Measurements from ENCODE around the gene CREB5.
"Not testable (repeated sequence)": the region's sequence is repeated elsewhere in the genome, so short reads cannot be mapped to it uniquely, and the experiment has no call there.

Gene CREB5

DNA sequence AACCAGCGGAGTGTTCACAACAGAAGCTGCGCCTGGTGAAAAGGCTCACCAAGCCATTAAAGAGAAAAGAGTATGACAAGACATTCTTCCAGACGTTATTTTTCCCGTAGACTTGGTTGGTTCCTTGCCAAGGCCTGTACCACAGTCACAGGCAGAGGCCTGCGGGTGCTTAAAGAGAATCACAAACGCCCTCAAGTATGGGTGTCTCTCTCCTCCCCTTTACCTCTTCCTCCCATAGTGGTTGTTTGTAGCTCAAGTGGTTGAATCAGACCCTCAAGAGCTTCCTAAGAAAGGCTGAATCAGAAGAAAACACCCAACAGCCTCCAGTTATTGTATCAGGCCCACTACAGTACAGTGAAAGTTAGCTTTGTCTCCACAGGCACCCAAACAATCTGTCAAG lies 169.0 kb downstream of the CREB5 start:
- DNase-seq, result no peak
- in situ Hi-C loops (cut with HindIII; ENCODE audit: low pct_ligation_motif_present, low pct_unique_long_range_greater_than_20kb, low sequenced_read_pairs), result no loop called here

- in situ Hi-C loops (cut with HindIII; ENCODE audit: low pct_ligation_motif_present, low pct_unique_long_range_greater_than_20kb, low sequenced_read_pairs), result no loop called here
- DNase-seq, result no peak
Observed at GRCh38 chr7:28582226-28582625, 169.9 kb downstream of the CREB5 start.

DNA sequence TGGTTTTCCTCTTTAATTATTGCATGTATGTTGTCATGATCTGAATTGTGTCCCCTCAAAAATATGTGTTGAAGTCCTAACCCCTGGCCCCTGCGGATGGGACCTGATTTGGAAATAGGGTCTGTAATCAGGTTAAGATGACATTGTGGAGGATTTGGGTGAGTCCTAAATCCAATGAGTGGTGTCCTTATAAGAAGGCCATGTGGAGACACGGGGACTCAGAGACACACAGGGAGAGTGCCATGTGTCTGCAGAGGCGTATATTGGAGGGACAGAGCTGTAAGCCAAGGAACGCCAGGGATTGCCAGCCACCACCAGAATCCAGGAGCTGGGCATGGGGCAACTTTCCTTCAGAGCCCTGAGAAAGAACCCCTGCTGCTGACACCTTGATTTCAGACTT lies 171.9 kb downstream of the CREB5 start:
- in situ Hi-C loops (cut with HindIII; ENCODE audit: low pct_ligation_motif_present, low pct_unique_long_range_greater_than_20kb, low sequenced_read_pairs), result no loop called here
- DNase-seq, result no peak

GRCh38 chr7:28586736-28587135 lies 174.4 kb downstream of the CREB5 start:
- DNase-seq, result no peak
- in situ Hi-C loops (cut with HindIII; ENCODE audit: low pct_ligation_motif_present, low pct_unique_long_range_greater_than_20kb, low sequenced_read_pairs), result no loop called here

GRCh38 chr7:28587211-28587610 lies 174.9 kb downstream of the CREB5 start:
- in situ Hi-C loops (cut with HindIII; ENCODE audit: low pct_ligation_motif_present, low pct_unique_long_range_greater_than_20kb, low sequenced_read_pairs), result no loop called here
- peak; percentile 71 for DNase-seq

- DNase-seq, result no peak
- in situ Hi-C loops (cut with HindIII; ENCODE audit: low pct_ligation_motif_present, low pct_unique_long_range_greater_than_20kb, low sequenced_read_pairs), result no loop called here
Observed at GRCh38 chr7:28588602-28589001, 176.3 kb downstream of the CREB5 start.

- no peak for DNase-seq
- in situ Hi-C loops (cut with HindIII; ENCODE audit: low pct_ligation_motif_present, low pct_unique_long_range_greater_than_20kb, low sequenced_read_pairs), result no loop called here
Observed at GRCh38 chr7:28591041-28591674, 178.8 kb downstream of the CREB5 start.

DNA sequence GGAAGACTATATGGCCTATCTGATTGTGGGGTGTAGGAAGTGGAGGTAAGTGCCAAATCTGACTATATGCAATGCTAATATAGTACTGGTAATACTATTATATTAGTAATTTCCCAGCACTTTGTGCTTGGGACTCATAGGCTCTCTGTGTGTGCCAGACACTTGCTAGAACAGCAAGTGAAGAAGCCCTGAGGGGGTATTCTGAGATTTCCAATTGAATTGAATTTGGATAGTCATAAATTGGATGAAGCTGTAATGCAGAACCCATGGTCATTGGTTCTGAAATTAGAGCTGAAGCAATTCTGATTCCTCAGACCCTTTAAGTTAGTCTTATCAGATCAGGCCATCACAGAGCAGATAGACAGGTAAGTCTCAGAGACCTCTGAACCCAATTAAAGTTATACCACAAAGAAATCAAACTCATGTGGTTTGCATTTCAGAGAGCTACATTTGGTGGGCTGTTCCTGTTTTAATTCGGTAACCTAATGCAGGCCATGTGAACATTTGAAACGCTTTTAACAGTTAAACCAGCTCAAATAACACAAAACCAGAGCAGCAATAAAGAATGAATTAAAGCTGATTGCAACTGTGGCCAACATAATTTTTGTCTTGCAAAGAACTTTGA lies 179.5 kb downstream of the CREB5 start:
- in situ Hi-C loops (cut with HindIII; ENCODE audit: low pct_ligation_motif_present, low pct_unique_long_range_greater_than_20kb, low sequenced_read_pairs), result no loop called here
- no peak for DNase-seq

- in situ Hi-C loops (cut with HindIII; ENCODE audit: low pct_ligation_motif_present, low pct_unique_long_range_greater_than_20kb, low sequenced_read_pairs), result no loop called here
- DNase-seq, result no peak
Observed at GRCh38 chr7:28592861-28593260, 180.5 kb downstream of the CREB5 start.

DNA sequence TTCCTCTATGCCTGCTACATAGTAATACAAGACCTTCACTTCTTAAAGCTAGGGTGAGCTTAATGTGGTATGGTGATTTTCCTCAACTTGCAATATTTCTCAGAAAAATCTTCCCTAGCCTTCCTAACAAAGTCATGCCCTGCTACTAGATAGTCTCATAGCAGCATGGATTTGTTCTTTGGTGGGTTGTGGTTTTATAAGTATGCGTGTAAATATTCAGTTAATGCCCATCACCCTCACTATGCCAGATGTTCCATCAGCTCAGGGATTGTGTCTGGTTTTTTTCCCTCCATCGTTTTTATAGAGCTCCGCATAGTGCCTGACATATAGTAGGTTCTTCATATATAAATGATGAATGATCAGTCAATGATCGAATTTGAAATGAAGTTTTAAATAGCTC lies 182.8 kb downstream of the CREB5 start:
- in situ Hi-C loops (cut with HindIII; ENCODE audit: low pct_ligation_motif_present, low pct_unique_long_range_greater_than_20kb, low sequenced_read_pairs), result no loop called here
- DNase-seq, result no peak

DNA sequence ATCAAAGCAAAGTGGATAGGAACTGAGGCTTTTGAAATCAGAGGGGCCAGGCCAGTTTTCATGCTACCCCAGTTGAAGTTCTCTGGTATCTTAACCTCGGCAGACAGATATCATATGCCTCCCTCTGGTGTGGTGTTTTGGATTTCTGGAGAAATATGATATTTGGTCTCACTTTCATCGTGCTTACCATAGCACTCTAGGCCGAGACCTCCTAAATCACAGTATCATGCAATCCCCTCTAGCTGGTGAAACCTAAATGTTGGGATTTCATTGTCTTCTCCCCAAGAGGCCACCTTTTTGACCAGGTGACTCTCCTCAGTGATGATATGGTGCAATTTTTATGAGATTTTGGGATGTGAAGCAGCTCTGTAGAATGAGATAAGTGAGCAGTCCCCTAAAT lies 183.5 kb downstream of the CREB5 start:
- in situ Hi-C loops (cut with HindIII; ENCODE audit: low pct_ligation_motif_present, low pct_unique_long_range_greater_than_20kb, low sequenced_read_pairs), result no loop called here
- DNase-seq, result no peak

- no peak for DNase-seq
- in situ Hi-C loops (cut with HindIII; ENCODE audit: low pct_ligation_motif_present, low pct_unique_long_range_greater_than_20kb, low sequenced_read_pairs), result no loop called here
Observed at GRCh38 chr7:28596245-28596935, 184.1 kb downstream of the CREB5 start.

- DNase-seq, result no peak
- in situ Hi-C loops (cut with HindIII; ENCODE audit: low pct_ligation_motif_present, low pct_unique_long_range_greater_than_20kb, low sequenced_read_pairs), result no loop called here
Observed at GRCh38 chr7:28597284-28597683, 185.0 kb downstream of the CREB5 start.

- in situ Hi-C loops (cut with HindIII; ENCODE audit: low pct_ligation_motif_present, low pct_unique_long_range_greater_than_20kb, low sequenced_read_pairs); DNase-seq: not testable (repeated sequence)
Observed at GRCh38 chr7:28598037-28598436, 185.7 kb downstream of the CREB5 start.

- in situ Hi-C loops (cut with HindIII; ENCODE audit: low pct_ligation_motif_present, low pct_unique_long_range_greater_than_20kb, low sequenced_read_pairs), result no loop called here
- no peak for DNase-seq
Observed at GRCh38 chr7:28598586-28598985, 186.3 kb downstream of the CREB5 start.

DNA sequence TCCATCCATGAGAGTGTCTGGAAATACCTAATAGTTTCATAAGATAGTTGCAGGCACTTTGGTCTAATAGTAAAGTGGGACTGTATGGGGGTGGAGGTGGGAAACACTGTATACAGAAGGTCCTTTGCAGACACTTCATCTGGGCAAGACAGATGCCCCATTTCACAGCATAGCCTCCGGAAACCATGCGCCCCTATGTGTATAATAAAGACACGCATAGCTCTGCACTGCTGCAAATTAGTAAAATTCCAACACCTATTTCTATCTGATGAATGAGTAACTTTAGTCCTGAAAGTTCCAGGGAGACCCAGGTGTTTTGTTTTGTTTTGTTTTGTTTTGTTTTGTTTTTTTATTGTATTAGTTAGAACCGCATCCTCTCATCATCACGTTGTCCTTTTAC lies 187.1 kb downstream of the CREB5 start:
- DNase-seq, result no peak
- in situ Hi-C loops (cut with HindIII; ENCODE audit: low pct_ligation_motif_present, low pct_unique_long_range_greater_than_20kb, low sequenced_read_pairs), result no loop called here

- in situ Hi-C loops (cut with HindIII; ENCODE audit: low pct_ligation_motif_present, low pct_unique_long_range_greater_than_20kb, low sequenced_read_pairs), result no loop called here
- DNase-seq, result no peak
Observed at GRCh38 chr7:28602282-28602681, 190.0 kb downstream of the CREB5 start.

DNA sequence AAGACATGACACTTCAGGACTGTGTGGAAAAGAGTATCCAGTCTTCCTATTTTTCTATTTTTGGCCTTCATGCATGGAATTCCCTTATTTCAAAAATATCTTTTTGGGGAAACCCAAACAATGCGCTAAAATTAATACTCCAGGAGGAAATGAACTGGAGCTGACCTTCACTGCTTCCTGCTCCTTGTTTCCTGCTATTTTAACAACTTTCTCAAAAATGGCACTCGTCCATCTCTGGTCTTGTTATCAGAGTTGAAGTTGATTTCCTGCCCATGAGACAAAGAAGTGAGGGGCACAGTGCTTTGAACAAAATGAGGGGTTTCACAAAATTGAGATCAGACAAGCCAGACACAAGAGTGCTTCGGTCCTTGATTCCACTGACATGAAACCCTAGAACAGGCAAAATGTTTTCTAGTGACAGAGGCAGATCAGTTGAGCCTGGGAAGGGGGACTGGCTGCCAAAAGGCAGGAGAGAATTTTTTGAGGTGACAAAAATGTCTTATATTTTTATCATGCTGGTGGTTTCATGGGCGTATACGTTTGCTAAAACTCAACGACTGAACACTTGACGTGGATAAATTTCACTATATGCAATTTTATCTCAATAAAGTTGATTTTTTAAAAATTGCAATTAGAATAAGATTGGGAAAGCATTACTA lies 193.2 kb downstream of the CREB5 start:
- in situ Hi-C loops (cut with HindIII; ENCODE audit: low pct_ligation_motif_present, low pct_unique_long_range_greater_than_20kb, low sequenced_read_pairs), result no loop called here
- no peak for DNase-seq

- in situ Hi-C loops (cut with HindIII; ENCODE audit: low pct_ligation_motif_present, low pct_unique_long_range_greater_than_20kb, low sequenced_read_pairs), result no loop called here
- no peak for DNase-seq
Observed at GRCh38 chr7:28606421-28606820, 194.1 kb downstream of the CREB5 start.

- in situ Hi-C loops (cut with HindIII; ENCODE audit: low pct_ligation_motif_present, low pct_unique_long_range_greater_than_20kb, low sequenced_read_pairs), result no loop called here
- DNase-seq, result no peak
Observed at GRCh38 chr7:28607855-28608193, 195.5 kb downstream of the CREB5 start.

Measured in ACHN (cell line).